BE2C (cell line): ENCODE measurements around the gene COPS7A.

Experiments used
- DNase-seq: peaks from one replicate; pipeline ENCODE4 v3.0.0-alpha.2; 2020
- H3K27me3 ChIP-seq: fragments of 250-450 bp; sonication (Bioruptor Pico); 2 replicates; pipeline ENCODE4 v1.5.1; 2020; ENCODE audit warnings: mild to moderate bottlenecking
- H3K36me3 ChIP-seq: fragments of 250-450 bp; sonication (Bioruptor Pico); 2 replicates; pipeline ENCODE4 v1.5.1; 2020; ENCODE audit warnings: mild to moderate bottlenecking
- H3K4me1 ChIP-seq: fragments of 250-450 bp; sonication (Bioruptor Pico); 2 replicates; pipeline ENCODE4 v1.5.1; 2020
- H3K4me3 ChIP-seq: 2 replicates; pipeline ENCODE4 v1.5.1; 2011; ENCODE audit warnings: low read depth, low read length
- H3K9me3 ChIP-seq: fragments of 250-450 bp; sonication (Bioruptor Pico); 2 replicates; pipeline ENCODE4 v1.5.1; 2020
- TF ChIP-seq, protein P1 (sequence below): IDR thresholded peaks from 2 replicates; pipeline ENCODE4 v1.5.1; 2012; ENCODE audit warnings: mild to moderate bottlenecking, low read depth, low read length

Gene COPS7A

DNA sequence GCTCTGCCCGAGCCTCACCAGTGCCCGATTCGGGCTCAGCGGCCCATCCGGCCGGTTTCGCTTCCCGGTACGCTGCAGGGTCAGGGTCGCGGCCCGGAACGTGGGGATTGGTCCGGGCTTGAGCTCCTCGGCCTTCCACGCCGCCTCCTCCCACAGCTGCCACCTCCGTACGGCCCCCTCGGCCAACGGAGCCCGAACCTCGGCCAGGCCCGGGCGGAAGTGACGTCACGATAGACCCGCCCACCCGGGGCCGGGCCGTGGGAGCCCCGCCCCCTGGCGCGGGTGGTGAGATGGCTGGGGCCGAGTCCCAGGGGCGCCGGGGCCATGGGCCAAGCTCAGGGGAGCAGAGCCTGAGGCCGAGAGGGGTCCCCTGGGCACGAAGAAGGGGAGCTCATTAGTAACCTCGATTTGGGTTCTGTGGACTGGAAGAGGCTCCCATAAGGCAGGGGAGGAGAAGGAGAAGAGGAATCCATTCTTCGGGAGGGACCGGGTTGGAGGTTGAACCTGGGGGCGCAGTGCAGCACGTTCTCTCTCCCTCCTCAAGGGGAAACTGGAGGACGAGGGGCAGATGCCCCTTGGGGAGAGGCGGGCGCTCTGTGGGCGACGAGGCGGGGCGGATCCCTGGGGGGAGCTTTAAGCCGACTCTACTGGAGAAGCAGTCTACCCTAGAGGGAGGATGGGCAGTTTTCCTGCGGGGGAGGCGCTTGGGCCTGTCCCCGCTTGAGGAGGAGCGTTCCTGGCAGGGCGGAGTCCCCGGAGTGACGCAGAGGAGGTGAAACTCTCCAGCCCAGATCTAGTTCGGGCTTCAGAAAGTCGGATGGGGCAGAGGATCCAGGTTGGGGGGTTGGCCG lies 29.3 kb downstream of the COPS7A start, which contains the start of gene MLF2:
TSS of gene MLF2 (minus strand) at position 221 of the 851 bp plus-strand sequence. CDS start 807 bp downstream, outside the sequence.
- TF ChIP-seq, protein P1, sequence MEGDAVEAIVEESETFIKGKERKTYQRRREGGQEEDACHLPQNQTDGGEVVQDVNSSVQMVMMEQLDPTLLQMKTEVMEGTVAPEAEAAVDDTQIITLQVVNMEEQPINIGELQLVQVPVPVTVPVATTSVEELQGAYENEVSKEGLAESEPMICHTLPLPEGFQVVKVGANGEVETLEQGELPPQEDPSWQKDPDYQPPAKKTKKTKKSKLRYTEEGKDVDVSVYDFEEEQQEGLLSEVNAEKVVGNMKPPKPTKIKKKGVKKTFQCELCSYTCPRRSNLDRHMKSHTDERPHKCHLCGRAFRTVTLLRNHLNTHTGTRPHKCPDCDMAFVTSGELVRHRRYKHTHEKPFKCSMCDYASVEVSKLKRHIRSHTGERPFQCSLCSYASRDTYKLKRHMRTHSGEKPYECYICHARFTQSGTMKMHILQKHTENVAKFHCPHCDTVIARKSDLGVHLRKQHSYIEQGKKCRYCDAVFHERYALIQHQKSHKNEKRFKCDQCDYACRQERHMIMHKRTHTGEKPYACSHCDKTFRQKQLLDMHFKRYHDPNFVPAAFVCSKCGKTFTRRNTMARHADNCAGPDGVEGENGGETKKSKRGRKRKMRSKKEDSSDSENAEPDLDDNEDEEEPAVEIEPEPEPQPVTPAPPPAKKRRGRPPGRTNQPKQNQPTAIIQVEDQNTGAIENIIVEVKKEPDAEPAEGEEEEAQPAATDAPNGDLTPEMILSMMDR, result peak; percentile 95
- H3K9me3 ChIP-seq, result no peaks in the 10 kb centered on the region

DNA sequence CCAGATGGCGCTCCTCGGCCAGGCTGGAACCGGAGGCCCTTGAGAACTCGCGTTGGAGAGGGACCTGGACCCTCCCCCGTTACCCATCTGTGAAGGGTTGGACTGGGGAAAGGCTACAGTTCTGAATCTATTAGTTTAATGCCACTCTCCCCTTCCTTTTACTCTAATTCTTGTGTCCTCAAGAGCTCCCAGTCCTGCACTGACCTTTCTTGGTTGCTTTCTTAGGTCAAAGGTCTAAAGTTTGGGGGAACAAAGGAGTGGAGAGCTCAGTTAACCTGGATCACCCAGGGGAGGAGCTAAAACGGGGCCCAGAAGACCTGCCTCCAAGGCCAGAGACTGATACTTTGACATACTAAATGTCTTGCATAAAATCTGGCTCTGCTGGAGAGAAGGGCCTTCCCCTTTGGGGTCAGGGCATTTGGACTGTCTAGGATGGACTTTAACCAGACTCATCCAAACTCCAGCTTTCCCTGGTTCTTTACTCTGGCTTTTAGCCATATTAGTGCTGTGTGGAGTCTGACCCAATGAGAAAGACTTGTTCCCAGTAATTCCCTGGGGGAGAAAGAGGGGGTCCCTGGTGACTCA lies 30.0 kb downstream of the COPS7A start:
- Histone ChIP-seq H3K36me3 (peaks cover 29% of the 10 kb centered on the region), H3K9me3 (no peaks in the 10 kb centered on the region), H3K4me3 (no peak overlapping the region; the same call in 1 of the 2 replicates), H3K4me1 (peaks cover 16% of the 10 kb centered on the region), H3K27me3 (no peaks in the 10 kb centered on the region)
- DNase-seq, result no peak
- TF ChIP-seq, protein P1, result no peak

More for the DNA sequence above, 29.3 kb downstream of the COPS7A start, which contains the start of gene MLF2:
- Histone ChIP-seq H3K27me3 (no peaks in the 10 kb centered on the region), H3K4me1 (peaks cover 16% of the 10 kb centered on the region), H3K36me3 (peaks cover 33% of the 10 kb centered on the region), H3K4me3 (peak within 1 kb of the TSS; percentile 96)
- peak; percentile 98 for DNase-seq

DNA sequence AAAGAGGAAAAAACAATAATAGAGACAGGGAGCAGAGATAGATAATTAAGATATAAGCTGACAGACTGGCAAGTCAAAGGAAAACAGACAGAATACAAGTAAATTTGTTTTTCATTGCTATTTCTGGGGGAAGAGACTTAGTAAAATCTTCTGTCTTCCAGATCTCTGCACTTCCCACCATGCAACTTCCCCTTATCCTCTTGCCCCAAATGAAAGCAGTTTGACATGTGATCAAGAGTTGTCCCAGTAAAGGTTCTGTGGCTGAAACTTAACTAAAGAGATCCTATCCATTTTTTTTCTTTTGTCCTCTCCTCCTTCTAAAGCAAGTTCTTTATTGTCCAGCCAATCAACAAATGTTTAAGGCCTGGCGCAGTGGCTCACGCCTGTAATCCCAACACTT lies 30.6 kb downstream of the COPS7A start:
- no peaks in the 10 kb centered on the region for H3K9me3 ChIP-seq
- peaks cover 24% of the 10 kb centered on the region for H3K36me3 ChIP-seq
- H3K27me3 ChIP-seq, result no peaks in the 10 kb centered on the region
- H3K4me1 ChIP-seq, result peaks cover 16% of the 10 kb centered on the region
- H3K4me3 ChIP-seq, result no peak overlapping the region
- no peak for DNase-seq
- TF ChIP-seq, protein P1, result no peak

DNA sequence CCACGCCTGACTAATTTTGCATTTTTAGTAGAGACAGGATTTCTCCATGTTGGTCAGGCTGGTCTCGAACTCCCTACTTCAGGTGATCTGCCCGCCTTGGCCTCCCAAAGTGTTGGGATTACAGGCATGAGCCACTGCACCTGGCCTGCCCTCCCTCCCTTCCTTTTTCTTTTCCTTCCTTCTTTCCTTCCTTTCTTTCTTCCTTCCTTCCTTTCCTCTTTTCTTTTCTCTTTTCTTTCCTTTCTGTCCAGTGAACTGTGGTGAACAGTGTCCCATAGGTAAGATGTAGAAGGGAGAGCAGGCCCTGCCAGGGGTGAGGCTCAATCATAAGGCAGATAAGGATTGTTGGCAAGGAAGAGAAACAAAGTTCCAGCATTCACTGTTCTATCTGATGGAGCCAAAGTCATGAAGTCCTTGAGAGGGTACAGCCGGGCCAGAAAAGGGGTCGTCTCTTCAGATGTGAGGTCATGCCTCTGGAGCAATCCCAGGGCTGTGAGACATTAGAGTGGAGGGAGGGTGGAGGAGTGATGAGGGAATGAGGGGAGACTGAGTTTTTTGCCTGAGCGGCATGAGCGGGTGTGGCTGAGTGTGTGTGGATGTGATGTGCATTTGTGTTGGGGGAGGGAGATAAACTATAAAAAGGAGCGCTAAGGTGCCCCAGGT lies 33.3 kb downstream of the COPS7A start:
- peaks cover 12% of the 10 kb centered on the region for H3K4me1 ChIP-seq
- TF ChIP-seq, protein P1, result no peak

DNA sequence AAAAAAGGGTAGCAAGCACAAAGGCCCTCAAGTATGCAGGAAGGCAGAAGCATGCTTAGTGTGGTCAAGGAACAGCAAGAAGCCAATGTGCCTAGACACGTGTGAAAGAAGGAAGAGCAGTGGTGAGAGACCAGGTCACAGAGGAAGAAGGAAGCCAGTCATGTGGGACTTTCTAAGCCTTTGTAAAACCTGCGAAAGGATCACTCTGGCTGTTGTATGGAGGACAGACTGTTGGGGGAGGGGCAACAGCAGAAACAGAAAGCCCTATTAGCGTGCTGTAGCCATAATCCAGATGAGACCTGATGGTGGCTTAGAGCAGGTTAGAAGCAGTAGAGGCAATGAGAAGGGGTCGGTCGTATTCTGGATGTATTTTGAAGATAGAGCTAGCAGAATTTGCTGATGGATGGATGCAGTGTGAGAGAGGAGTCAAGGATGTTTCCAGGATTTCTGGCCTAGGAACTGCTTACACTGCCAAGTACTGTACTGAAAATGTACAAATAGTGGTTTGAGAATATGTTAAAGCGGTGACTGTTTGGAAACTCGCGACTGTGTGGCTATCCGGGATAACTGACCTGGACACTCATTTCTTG lies 34.8 kb downstream of the COPS7A start:
- no peaks in the 10 kb centered on the region for H3K36me3 ChIP-seq
- peaks cover 21% of the 10 kb centered on the region for H3K4me1 ChIP-seq
- no peak for DNase-seq
- no peak overlapping the region for H3K4me3 ChIP-seq
- no peaks in the 10 kb centered on the region for H3K27me3 ChIP-seq
- no peaks in the 10 kb centered on the region for H3K9me3 ChIP-seq
- TF ChIP-seq, protein P1, result no peak

More for the DNA sequence above, 33.3 kb downstream of the COPS7A start:
- DNase-seq, result no peak
- no peaks in the 10 kb centered on the region for H3K27me3 ChIP-seq
- H3K4me3 ChIP-seq, result no peak overlapping the region
- no peaks in the 10 kb centered on the region for H3K36me3 ChIP-seq
- H3K9me3 ChIP-seq, result no peaks in the 10 kb centered on the region
